H4 (cell line): Measurements from ENCODE around the gene PELI2. TPM values are rescaled to one million over a fixed set of nuclear protein-coding genes. Genes with fewer than 3 reads are reported as not detected.

Experiments used
- DNase-seq: peaks from one replicate; pipeline ENCODE4 v3.0.0-alpha.2; 2015; ENCODE audit warnings: low spot score
- total RNA-seq: library from RNA; depleted of rRNA; stranded (reverse); fragments of >200 nt; shearing (Covaris generic); gene quantifications from 2 replicates; pipeline ENCODE4 v1.2.3, GENCODE V29; 2014

Gene PELI2
- total RNA-seq, 1 experiment from 2014 or later: 5.1 TPM

- DNase-seq: no peak
Measured at GRCh38 chr14:56244138-56244789, 126.1 kb downstream of the PELI2 start.

DNA sequence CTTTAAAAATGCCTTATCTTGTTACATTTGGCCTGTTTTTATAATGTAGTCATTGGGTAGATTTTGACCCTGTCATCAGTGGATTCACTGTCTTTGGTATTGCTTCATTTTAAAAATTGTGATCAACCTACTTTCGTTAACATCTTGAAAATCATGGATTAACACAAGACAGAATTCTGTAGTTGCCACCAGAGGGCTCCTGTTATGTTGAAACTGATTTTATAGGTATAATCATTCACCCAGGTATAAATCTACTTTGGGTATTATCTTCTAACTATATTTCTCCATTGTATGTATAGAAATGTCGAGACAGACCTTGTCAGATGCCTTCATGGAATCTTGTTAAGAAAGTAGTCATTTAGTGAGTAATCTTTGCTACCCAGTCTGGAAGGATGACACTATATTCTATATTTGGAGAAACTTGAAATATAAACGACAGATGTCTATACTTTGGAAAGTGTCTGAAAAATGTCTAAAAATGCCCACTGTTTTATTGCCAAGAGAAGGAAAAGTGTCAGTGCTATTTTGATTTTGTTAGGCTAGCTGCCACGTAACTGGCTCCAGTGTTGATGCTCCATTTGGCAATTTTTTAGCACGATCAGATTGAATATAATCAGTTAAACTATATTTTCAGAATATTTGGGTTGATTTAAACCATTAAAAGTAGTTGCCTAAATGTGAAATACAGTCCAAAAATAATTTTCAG, 129.4 kb downstream of the PELI2 start:
- no peak for DNase-seq

DNA sequence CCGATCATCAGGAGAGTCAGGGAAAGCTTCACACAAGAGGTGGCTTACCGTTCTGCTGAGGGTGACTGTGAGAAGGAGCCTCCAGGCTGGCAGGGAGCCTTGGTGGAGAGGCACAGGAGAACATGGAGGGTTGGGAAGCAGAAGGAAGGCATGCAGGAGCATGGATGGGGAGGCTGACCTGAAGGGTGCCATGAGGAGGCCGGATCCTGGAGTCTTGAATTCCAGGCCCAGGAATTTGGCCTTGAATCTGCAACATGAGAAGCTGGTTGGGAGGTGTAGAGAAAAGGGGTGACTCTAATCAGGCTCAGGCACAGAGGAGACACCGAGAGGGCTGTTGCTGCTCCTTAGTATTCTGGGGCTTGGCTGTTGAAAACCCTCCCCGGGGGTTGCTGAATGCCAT, 130.2 kb downstream of the PELI2 start:
- DNase-seq: no peak

DNA sequence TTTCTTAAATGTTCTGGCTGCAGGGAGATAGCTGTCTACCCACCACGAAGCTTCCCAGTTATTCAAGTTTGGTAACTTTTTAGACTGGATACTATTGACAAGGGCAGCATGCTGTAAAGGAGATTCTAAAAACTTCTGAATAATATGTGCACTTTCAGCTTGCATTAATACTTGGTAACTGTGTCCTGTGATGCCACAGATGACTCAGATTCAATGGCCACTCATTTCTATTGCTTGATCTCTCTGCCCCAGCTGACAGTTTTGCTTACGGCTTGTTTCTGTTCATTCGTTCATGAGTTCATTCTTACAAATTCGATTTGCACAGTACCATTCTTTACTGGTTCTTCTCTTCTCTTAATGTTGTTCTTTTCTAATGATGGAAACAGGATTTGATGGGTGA, 142.8 kb downstream of the PELI2 start:
- no peak for DNase-seq

DNA sequence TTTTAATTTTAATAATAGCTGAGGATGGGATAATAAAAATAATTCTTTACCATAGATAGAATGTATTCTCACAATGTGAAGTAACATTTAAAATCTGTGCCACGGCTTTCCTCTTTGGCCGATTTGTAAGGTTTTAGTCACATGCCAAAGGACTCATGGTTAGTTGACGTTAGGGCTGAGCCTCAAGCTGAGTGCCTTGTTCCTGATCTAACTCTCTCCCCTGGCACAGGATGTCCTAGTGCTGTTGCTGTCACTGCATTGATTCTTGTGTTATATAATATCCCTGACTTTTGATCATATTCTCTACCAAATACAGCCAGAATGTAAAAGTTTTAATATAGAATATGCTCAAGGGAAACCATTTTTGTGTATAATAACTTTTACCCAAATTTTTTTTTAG, 144.3 kb downstream of the PELI2 start:
- DNase-seq: no peak

DNA sequence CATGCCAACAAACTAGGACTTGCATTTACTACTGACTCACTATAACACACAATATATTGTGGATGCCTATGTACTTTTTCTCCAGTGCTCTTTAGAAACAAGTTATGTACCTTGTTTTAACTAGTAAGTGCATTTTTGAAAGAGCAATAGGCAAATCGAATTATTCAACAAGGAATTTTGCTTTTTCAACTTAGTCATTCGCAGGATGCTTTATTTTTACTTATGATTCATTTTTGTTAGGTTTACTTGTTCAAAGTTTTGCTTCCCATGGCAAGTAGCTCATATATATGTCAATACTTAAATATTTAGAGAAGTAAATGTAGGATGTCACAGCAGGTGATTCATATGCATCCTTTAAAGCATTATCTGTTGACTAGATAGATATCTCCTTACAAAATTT, 149.8 kb downstream of the PELI2 start:
- no peak for DNase-seq

DNA sequence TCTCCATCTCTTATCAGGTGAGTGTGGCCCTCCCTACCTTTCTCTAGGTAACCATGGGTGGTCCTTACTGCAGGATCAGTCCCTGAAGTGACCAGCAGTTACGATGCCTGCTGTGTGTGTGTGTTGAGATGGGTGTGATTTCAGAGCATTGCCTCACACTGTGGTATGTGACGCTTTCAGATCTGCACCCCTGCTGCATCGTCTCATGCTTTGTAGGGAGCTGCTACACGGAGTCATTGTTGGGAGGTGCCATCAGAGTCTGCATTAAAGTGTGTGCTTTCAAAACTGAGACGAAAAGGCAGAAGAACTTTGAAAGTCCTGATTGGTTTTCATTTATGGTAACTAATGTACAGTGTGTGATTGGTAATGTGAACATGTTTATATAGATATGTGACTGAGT, 150.5 kb downstream of the PELI2 start:
- no peak for DNase-seq

DNA sequence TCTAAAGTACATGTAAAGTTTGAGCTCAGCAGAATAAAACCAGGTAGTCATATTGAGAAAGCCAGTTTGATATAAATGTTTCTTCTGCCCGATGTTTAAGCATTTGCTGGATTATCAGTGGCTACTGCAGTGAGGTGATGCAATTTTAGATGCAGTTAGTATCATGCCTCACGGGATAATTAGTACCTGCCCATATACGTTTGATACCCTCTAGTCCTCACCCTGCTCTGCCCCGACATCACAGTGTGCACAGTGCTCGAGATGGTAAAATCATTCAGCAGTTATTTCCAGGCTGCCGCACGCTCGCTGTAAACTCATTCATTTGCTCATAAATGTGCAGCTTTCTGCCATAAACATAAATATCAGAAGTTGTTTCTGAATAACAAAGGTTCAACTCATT, 152.7 kb downstream of the PELI2 start:
- no peak for DNase-seq

DNA sequence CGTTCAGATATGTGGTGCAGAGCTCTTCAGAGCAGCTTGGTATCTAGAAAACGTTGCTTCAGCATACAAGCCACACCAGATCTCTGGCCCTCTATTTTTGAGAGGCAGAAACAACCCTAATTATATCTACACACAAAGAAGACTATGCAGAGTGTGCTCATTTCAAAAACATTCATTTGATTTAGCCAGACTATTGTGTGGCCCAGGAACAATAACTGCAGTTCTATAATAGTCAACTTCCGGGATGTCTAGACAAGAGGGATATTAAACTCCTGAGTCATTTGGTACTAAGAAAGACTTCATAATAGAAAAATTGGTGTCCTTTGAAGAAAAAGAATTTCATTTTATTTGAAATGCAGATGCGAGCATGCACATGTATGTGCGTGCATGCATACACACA, 153.8 kb downstream of the PELI2 start:
- DNase-seq: no peak

DNA sequence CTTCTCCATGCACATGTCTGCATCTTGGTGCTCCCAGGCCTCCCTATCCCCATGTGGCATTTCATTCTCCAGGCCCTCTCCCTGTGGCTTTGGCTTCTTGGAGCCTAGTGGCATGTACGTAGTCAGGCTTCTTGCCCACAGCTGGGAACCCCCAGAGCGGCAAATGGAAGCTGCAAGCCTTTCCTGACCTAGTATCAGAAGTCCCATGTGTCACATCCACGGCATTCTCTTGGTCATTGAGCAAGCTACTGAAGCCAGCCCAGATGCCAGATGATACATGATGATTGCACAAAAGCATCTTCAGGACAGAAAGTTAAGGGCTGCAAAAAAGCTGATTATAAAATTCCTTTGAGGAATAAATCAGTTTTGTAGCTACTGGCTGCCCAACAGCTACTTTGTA, 154.9 kb downstream of the PELI2 start:
- DNase-seq: no peak

- no peak for DNase-seq
Measured at GRCh38 chr14:56273951-56274350, 155.7 kb downstream of the PELI2 start.

DNA sequence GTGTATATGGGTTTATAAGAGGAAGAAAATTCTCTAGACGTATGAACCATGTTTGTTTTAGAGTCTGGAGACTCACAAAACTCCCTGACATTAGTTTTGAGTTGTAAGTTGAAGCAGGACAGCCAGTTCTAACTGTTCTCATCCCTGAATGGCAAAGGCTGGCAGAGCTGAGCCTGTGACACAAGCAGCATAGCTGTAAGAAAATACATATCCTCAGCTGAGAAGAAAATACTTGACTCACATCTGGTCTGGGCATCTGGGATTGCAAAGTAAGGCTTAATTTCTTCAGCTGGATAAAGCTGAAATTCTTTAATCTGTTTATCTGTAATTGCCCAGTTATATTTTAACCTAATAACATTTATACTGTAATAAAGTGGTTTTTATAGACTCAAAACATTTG, 156.3 kb downstream of the PELI2 start:
- no peak for DNase-seq

GRCh38 chr14:56276108-56276507, 157.9 kb downstream of the PELI2 start:
- no peak for DNase-seq

DNA sequence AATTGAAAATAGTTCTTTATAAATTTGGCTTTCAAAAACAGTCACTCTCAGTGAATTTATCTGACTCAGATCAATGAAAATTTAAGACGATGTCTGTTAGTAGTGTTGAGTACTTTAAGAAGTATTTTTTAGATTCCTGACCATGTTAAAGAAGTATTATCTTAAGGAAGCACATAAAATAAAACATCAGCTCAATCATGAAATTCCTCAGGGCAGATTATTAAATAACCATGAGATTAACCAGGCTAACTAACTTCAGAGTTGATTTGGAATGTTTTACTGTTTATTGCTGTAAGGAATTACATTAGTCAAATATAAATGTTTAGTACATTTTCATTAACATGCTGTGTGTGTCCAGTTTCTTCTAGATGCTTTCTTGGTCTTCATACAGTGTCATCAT, 160.2 kb downstream of the PELI2 start:
- DNase-seq: no peak

GRCh38 chr14:56280843-56281242, 162.6 kb downstream of the PELI2 start:
- DNase-seq: no peak

GRCh38 chr14:56282179-56282578, 164.0 kb downstream of the PELI2 start:
- no peak for DNase-seq

DNA sequence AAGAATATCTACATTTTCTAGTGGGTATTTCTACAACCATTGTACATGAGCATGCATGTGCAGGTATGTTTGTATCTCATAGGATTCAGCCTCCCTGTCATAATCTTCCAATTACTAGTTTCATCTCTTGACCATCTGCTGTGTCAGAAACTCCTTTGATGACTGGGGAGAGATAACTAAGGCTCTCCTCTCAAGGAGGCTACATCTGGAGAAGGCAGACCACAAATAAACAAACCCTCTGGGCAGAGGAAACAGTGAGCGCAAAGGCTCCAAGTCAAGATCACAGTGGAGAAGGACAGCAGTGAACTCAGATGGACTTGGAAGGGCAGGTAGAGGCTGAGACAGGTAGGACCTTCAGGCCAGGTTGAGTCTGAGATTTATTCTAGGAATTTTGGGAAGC, 166.4 kb downstream of the PELI2 start:
- no peak for DNase-seq

- DNase-seq: no peak
Measured at GRCh38 chr14:56289155-56289554, 170.9 kb downstream of the PELI2 start.

GRCh38 chr14:56290195-56290594, 172.0 kb downstream of the PELI2 start:
- no peak for DNase-seq

- DNase-seq: no peak
Measured at GRCh38 chr14:56292970-56293369, 174.8 kb downstream of the PELI2 start.

DNA sequence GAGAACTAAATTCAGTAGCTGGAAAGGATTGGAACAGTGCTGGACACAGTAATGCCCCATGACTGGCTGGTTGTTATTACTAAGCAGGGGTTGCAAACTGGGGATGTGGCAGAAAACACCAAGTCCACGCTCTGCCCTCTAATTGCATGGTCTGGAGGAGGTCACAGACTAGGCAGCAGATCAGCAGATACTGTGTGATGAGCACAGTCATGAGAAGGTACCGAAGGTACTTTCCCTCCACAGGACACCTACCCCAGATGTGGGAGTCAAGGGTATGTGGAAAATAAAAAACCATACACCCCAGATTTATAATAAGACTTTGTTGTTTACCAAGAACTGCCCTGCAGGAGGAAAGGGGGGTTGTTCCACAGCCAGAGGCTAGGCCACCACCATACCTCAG, 175.3 kb downstream of the PELI2 start:
- DNase-seq: no peak

- DNase-seq: peak; percentile 37
Measured at GRCh38 chr14:56294128-56294527, 175.9 kb downstream of the PELI2 start.

GRCh38 chr14:56295743-56296142, 177.5 kb downstream of the PELI2 start:
- no peak for DNase-seq

- no peak for DNase-seq
Measured at GRCh38 chr14:56297449-56297848, 179.2 kb downstream of the PELI2 start.
